GM19395 (cell line): Measurements from ENCODE around the gene GRIK1.

Experiments used
- ATAC-seq: cut with Tn5 transposase; IDR thresholded peaks from one replicate; pipeline ENCODE4 v1.9.1; 2021; ENCODE audit warnings: mild to moderate bottlenecking, moderate library complexity; ENCODE audit not compliant: unreplicated experiment

Gene GRIK1

GRCh38 chr21:29788752-29789151 lies 151.0 kb downstream of the GRIK1 start:
- ATAC-seq = no peak

GRCh38 chr21:29787361-29787909 lies 152.4 kb downstream of the GRIK1 start:
- no peak for ATAC-seq

GRCh38 chr21:29786496-29787360 lies 153.1 kb downstream of the GRIK1 start:
- ATAC-seq = no peak

- no peak for ATAC-seq
These were observed 162.6 kb downstream of the GRIK1 start for GRCh38 chr21:29777160-29777559.

GRCh38 chr21:29775462-29775861 lies 164.3 kb downstream of the GRIK1 start:
- no peak for ATAC-seq

GRCh38 chr21:29771491-29772066 lies 168.2 kb downstream of the GRIK1 start:
- no peak for ATAC-seq

GRCh38 chr21:29763674-29764073 lies 176.1 kb downstream of the GRIK1 start:
- ATAC-seq = no peak

GRCh38 chr21:29762570-29763082 lies 177.2 kb downstream of the GRIK1 start:
- ATAC-seq = no peak

- no peak for ATAC-seq
These were observed 186.6 kb downstream of the GRIK1 start for GRCh38 chr21:29753216-29753615.

- no peak for ATAC-seq
These were observed 188.2 kb downstream of the GRIK1 start for GRCh38 chr21:29751473-29752185.

- no peak for ATAC-seq
These were observed 189.8 kb downstream of the GRIK1 start for GRCh38 chr21:29749957-29750356.

GRCh38 chr21:29749223-29749622 lies 190.6 kb downstream of the GRIK1 start:
- ATAC-seq = no peak

- no peak for ATAC-seq
These were observed 191.2 kb downstream of the GRIK1 start for GRCh38 chr21:29748391-29749167.

GRCh38 chr21:29741761-29742160 lies 198.0 kb downstream of the GRIK1 start:
- no peak for ATAC-seq

GRCh38 chr21:29739176-29739575 lies 200.6 kb downstream of the GRIK1 start:
- ATAC-seq = no peak

- ATAC-seq = no peak
These were observed 201.1 kb downstream of the GRIK1 start for GRCh38 chr21:29738730-29739129.

- ATAC-seq = no peak
These were observed 202.6 kb downstream of the GRIK1 start for GRCh38 chr21:29737186-29737585.

GRCh38 chr21:29730281-29730680 lies 209.5 kb downstream of the GRIK1 start:
- no peak for ATAC-seq

GRCh38 chr21:29726044-29726443 lies 213.8 kb downstream of the GRIK1 start:
- no peak for ATAC-seq

- no peak for ATAC-seq
These were observed 214.6 kb downstream of the GRIK1 start for GRCh38 chr21:29725025-29725736.
